Endodermal cell (in vitro differentiated cells): Measurements from ENCODE around the gene CYP2W1. TPM values are rescaled to one million over a fixed set of nuclear protein-coding genes. Genes with fewer than 3 reads are reported as not detected.

ENCODE experiments used
- DNase-seq: peaks from one replicate; pipeline ENCODE4 v3.0.0-alpha.2; 2017
- H3K27ac ChIP-seq: 2 replicates; pipeline ENCODE4 v1.5.1; 2013; ENCODE audit warnings: mild to moderate bottlenecking, low read depth, low read length, moderate library complexity
- H3K27me3 ChIP-seq: 2 replicates; pipeline ENCODE4 v1.6.1; 2013; ENCODE audit warnings: mild to moderate bottlenecking, low read length, moderate library complexity; ENCODE audit not compliant: insufficient read depth, control insufficient read depth, poor library complexity, severe bottlenecking
- H3K36me3 ChIP-seq: 2 replicates; pipeline ENCODE4 v1.7.0; 2013; ENCODE audit warnings: mild to moderate bottlenecking, low read length, moderate library complexity; ENCODE audit not compliant: control insufficient read depth, insufficient read depth
- H3K4me1 ChIP-seq: one replicate; pipeline ENCODE4 v1.7.0; 2013; ENCODE audit warnings: low read length; ENCODE audit not compliant: control insufficient read depth, insufficient read depth
- H3K4me3 ChIP-seq: 2 replicates; pipeline ENCODE4 v1.5.1; 2013; ENCODE audit warnings: mild to moderate bottlenecking, low read length, moderate library complexity
- H3K9ac ChIP-seq: 2 replicates; pipeline ENCODE4 v1.6.1; 2013; ENCODE audit warnings: mild to moderate bottlenecking, low read length, moderate library complexity; ENCODE audit not compliant: poor library complexity, severe bottlenecking; ENCODE audit errors: extremely low read depth
- H3K9me3 ChIP-seq: 2 replicates; pipeline ENCODE4 v1.6.1; 2013; ENCODE audit warnings: mild to moderate bottlenecking, low read length, moderate library complexity; ENCODE audit not compliant: control insufficient read depth
- H3K27ac Mint-ChIP-seq: 2 replicates; pipeline ENCODE4 v1.8.0; 2020; ENCODE audit warnings: mixed read lengths
- H3K27me3 Mint-ChIP-seq: 2 replicates; pipeline ENCODE4 v1.8.0; 2021; ENCODE audit warnings: mild to moderate bottlenecking, mixed read lengths; ENCODE audit not compliant: insufficient read depth
- H3K36me3 Mint-ChIP-seq: 2 replicates; pipeline ENCODE4 v1.8.0; 2020; ENCODE audit warnings: low read depth, mixed read lengths
- H3K4me1 Mint-ChIP-seq: 2 replicates; pipeline ENCODE4 v1.8.0; 2020; ENCODE audit warnings: mixed read lengths
- H3K4me3 Mint-ChIP-seq: 2 replicates; pipeline ENCODE4 v1.8.0; 2020; ENCODE audit warnings: mild to moderate bottlenecking, moderate library complexity, mixed read lengths
- H3K9me3 Mint-ChIP-seq: 2 replicates; pipeline ENCODE4 v1.8.0; 2020; ENCODE audit warnings: mild to moderate bottlenecking, mixed read lengths
- WGBS, 2 experiments: methylation state at CpG; one replicate each; pipeline versions ENCODE4 v1.1.5 to v1.1.7; 2013; ENCODE audit warnings: missing lambda C conversion rate in 2 of 2, mixed read lengths in 1 of 2; ENCODE audit not compliant: insufficient coverage in 1 of 2, insufficient read length in 1 of 2; 5-methylcytosine and 5-hydroxymethylcytosine counted together
- total RNA-seq, 2 donors: library from RNA; stranded (reverse); fragmentation: NEBNext Ultra II Directional in 1 of 2; extraction: Animal tissue kit (Norgen Biotek cat#: 25700) in 1 of 2; gene quantifications; 2 replicates in 1 of 2; 3 replicates in 1 of 2; pipeline ENCODE4 v1.2.1, GENCODE V29; 2021
- TF ChIP-seq, protein P1 (sequence below): fragments of 200-600 bp; sonication (generic); conservative IDR thresholded peaks from 2 replicates; pipeline ENCODE4 v1.5.0; 2021; ENCODE audit warnings: antibody characterized with exemption, mild to moderate bottlenecking

CYP2W1 gene
- total RNA-seq, 2 donors from 2014 or later = not detected

DNA sequence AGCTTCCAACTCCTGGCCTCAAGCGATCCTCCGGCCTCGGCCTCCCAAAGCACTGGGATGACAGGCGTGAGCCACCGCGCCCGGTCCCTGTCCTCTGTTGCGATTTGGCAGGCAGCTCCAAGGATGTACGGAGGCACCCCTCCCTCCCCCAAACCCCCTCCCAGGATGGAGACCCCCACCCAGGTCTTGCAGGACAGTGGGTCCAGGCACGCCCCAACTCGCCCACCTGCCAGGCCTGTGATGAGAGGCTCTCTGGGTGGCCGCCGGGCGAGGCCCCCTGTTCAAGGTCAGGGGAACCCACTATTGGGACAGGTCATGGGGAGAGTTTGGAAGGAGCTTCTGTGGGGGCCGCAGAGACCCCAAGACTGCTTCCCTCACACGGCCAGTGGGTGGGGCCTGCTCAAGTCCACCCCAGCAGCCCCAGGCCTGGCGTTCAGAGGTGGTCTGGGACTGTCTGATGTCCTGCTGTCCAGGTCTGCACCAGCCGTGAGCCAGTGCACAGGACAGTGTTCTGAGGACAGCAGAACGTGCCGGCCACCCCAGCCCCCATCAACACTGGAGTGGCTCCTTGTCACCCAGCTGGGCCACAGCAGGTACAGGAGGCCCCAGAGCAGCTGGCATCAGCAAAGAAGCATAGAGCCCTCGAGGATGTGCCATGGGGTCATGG is 31.0 kb upstream of the CYP2W1 start:
- Histone ChIP-seq H3K4me1 (no peaks in the 10 kb centered on the region), H3K9ac (no peak overlapping the region), H3K27me3 (peaks cover 32% of the 10 kb centered on the region), H3K27ac (no peak overlapping the region), H3K9me3 (no peaks in the 10 kb centered on the region), H3K4me3 (no peak overlapping the region), H3K36me3 (no peaks in the 10 kb centered on the region)
- no peak for DNase-seq
- Mint-ChIP-seq H3K4me1 (no peaks in the 10 kb centered on the region), H3K36me3 (no peaks in the 10 kb centered on the region), H3K27ac (no peak overlapping the region), H3K9me3 (no peaks in the 10 kb centered on the region), H3K27me3 (peaks cover 21% of the 10 kb centered on the region), H3K4me3 (no peak overlapping the region)
- TF ChIP-seq, protein P1, sequence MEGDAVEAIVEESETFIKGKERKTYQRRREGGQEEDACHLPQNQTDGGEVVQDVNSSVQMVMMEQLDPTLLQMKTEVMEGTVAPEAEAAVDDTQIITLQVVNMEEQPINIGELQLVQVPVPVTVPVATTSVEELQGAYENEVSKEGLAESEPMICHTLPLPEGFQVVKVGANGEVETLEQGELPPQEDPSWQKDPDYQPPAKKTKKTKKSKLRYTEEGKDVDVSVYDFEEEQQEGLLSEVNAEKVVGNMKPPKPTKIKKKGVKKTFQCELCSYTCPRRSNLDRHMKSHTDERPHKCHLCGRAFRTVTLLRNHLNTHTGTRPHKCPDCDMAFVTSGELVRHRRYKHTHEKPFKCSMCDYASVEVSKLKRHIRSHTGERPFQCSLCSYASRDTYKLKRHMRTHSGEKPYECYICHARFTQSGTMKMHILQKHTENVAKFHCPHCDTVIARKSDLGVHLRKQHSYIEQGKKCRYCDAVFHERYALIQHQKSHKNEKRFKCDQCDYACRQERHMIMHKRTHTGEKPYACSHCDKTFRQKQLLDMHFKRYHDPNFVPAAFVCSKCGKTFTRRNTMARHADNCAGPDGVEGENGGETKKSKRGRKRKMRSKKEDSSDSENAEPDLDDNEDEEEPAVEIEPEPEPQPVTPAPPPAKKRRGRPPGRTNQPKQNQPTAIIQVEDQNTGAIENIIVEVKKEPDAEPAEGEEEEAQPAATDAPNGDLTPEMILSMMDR = no peak
- 91 to 92% methylated on average over 6 to 21 of the region's 21 CpGs for WGBS, 2 experiments

DNA sequence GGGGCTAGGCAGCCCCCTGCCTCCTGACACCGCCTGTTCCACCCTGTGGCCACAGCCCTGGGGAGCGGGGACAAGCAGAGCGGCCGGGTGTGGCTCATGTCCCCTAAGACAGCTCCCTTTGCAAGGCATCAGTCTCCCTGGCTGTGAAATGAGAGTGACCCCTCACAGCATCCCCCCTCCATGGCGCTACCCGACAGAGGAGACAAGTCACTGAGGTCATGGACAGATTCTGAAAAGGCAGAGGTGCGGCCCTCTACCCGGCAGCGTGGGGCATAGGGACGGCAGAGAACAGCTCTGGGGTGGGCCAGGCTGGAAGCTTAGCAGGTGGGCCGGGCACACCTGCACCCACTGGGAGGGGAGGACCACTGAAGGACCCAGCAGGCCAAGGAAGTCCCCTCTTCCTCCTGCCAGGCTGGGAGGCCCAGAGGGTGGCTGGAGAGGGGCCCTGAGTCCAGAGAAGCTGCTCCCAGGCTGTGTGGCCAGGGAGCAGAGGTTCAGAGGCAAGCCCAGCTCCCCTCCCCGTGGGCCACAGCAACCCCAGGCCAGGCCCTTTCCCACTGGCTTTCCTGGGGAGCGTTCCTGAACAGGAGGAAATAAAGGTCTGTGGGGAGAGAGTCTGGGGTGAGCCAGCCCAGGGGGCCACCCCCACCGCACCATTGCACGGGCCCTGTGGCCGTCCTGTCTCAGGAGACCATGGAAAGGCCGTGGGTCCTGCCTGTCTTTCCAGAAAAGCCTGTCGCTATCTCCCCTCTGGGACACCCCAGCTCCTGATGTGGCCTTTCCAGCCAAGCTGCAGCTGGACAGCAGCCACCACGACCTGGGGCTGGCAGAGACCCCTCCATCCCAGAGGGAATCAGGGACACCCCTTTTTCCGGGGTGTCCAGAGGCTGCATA is 30.2 kb upstream of the CYP2W1 start:
- Histone ChIP-seq H3K36me3 (no peaks in the 10 kb centered on the region), H3K27ac (no peak overlapping the region), H3K4me3 (no peak overlapping the region), H3K4me1 (no peaks in the 10 kb centered on the region), H3K9me3 (no peaks in the 10 kb centered on the region), H3K27me3 (peaks cover 32% of the 10 kb centered on the region), H3K9ac (no peak overlapping the region)
- WGBS, 2 experiments = 86 to 89% methylated on average over 10 to 20 of the region's 20 CpGs
- TF ChIP-seq, protein P1 = no peak
- H3K36me3 Mint-ChIP-seq = no peaks in the 10 kb centered on the region
- H3K4me3 Mint-ChIP-seq = peak overlapping the region; percentile 43
- no peak overlapping the region for H3K27ac Mint-ChIP-seq
- peak; percentile 25 for DNase-seq
- peaks cover 21% of the 10 kb centered on the region for H3K27me3 Mint-ChIP-seq
- no peaks in the 10 kb centered on the region for H3K9me3 Mint-ChIP-seq
- no peaks in the 10 kb centered on the region for H3K4me1 Mint-ChIP-seq

DNA sequence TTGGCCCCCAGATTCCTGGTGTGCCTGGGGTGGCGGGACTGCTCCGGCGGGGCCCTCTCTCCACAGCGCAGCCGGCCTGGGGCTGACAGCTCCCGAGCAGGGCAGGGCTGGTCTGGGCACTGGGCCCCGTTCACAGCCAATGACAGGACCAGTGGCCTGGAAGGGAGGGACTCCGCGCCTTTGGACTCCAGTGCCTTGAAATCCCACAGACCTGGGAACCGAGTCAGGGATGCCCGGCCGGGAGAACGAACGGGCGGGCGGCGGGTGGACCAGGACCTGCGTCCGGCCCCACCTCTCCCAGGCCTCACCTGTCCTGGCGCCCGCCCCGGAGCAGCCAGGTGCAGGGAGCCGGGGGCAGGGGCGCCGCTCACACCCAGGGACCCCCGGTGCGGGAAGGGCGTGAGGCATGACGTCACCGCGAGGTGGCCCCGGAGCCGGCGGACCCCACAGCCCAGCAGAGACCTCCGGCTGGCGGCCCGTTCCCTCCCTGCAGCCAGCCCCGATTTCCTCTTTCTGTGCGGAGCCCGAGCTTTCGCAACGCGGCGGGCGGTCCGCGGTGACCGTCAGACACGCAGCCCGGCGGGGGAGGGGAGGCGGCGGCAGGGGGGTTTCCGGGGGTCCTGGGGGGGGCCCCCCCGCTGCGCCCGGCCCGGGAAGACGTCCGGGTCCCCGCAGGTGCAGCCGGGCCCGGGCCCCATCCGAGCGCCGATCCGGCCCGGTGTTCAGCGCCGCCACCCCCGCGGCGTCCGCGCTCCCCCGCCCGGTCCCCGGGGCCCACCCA is 29.2 kb upstream of the CYP2W1 start:
- Mint-ChIP-seq H3K36me3 (no peaks in the 10 kb centered on the region), H3K27ac (no peak overlapping the region), H3K4me3 (peak overlapping the region; percentile 43), H3K27me3 (peaks cover 19% of the 10 kb centered on the region), H3K9me3 (no peaks in the 10 kb centered on the region), H3K4me1 (no peaks in the 10 kb centered on the region)
- Histone ChIP-seq H3K9ac (no peak overlapping the region), H3K36me3 (no peaks in the 10 kb centered on the region), H3K4me1 (no peaks in the 10 kb centered on the region), H3K27me3 (peaks cover 32% of the 10 kb centered on the region), H3K27ac (no peak overlapping the region), H3K4me3 (no peak overlapping the region), H3K9me3 (no peaks in the 10 kb centered on the region)
- TF ChIP-seq, protein P1 = no peak
- 7 to 17% methylated on average over 15 to 73 of the region's 78 CpGs for WGBS, 2 experiments
- peak; percentile 87 for DNase-seq
